Esophagus mucosa (tissue), 1 donor: Measurements from ENCODE around the gene SLC25A43. TPM values are rescaled to one million over a fixed set of nuclear protein-coding genes. Genes with fewer than 3 reads are reported as not detected.

Experiments
- ATAC-seq: fragments of 200-7000 bp; cut with Tn5 transposase; one replicate; pipeline ENCODE4 v1.9.1; 2020
- total RNA-seq: library from RNA; stranded (reverse); gene quantifications from one replicate; pipeline ENCODE4 v1.2.4, GENCODE V29; 2023
- donor health status: DM: yes; HTN: yes; CAD: no.

The SLC25A43 gene
- total RNA-seq, 1 donor from 2014 or later = 25.4 TPM

GRCh38 chrX:119500061-119500800 lies 101.1 kb downstream of the SLC25A43 start:
- no peak for ATAC-seq

DNA sequence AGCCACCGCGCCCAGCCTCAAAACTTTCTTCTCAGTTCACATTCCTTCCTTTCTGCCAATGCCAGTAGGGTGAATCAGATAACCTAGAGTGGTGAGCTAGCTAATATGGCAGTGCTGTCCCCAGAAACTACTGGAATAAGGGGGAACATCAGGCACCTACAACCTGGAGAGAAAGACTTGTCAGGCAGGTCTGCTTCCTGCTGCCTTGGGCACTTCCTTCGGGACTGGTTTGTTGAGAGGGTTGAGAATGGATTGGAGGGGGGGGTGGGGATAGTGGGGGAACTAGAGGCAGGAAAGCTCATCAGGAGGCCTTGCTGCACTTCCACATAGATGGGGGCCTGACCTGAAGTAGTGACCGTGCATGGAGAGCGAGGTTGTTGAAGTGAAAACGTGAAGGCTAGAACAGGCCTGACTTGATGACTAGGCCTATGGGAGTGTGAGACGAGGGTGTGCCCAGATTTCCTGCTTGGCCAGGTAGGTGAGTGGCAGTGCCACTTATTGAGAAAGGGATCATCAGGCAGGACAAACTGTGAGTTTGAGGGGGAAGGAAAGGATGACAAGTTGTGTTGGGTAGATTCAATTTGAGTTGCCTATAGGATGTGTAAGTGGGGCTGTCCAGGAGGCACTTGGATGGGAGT lies 102.5 kb downstream of the SLC25A43 start:
- ATAC-seq = peak; percentile 77

GRCh38 chrX:119502727-119503483 lies 103.8 kb downstream of the SLC25A43 start:
- peak; percentile 84 for ATAC-seq

GRCh38 chrX:119503484-119503861 lies 104.3 kb downstream of the SLC25A43 start:
- peak; percentile 64 for ATAC-seq

Other genes with a start within 250 kb of the SLC25A43 start
- 45.1 TPM for gene PGRMC1, start 163.1 kb upstream of the SLC25A43 start, total RNA-seq
- gene SLC25A5, start 69.1 kb downstream of the SLC25A43 start, total RNA-seq = 452 TPM
- gene STEEP1, start 166.1 kb downstream of the SLC25A43 start, total RNA-seq = 13.5 TPM
- 44.7 TPM for gene UBE2A, start 175.2 kb downstream of the SLC25A43 start, total RNA-seq
- gene NKRF, start 207.1 kb downstream of the SLC25A43 start, total RNA-seq = 7.5 TPM